ENCODE results near the gene LITAFD. TPM values are rescaled to one million over a fixed set of nuclear protein-coding genes. Genes with fewer than 3 reads are reported as not detected.
A peak's percentile ranks its signal among the peaks of the same experiment; 100 is the strongest.

Gene LITAFD
- total RNA-seq, 1 donor from 2014 or later, result not detected

GRCh38 chr16:8878523-8878911 is 3.6 kb upstream of the LITAFD start:
- FAIRE-seq (no peak), DNase-seq (ENCODE audit: low read depth) (peak; percentile 65)
- Histone ChIP-seq H3K27me3 (ENCODE audit: insufficient read depth, low read length) (no peaks in the 10 kb centered on the region), H2AFZ (ENCODE audit: low read depth, low read length) (no peak overlapping the region), H3K27ac (ENCODE audit: low read depth, low read length) (peak overlapping the region; percentile 52), H3K36me3 (ENCODE audit: insufficient read depth, low read length) (no peaks in the 10 kb centered on the region), H4K20me1 (ENCODE audit: insufficient read depth, low read length) (no peaks in the 10 kb centered on the region), H3K9ac (ENCODE audit: low read length) (peak overlapping the region; percentile 20), H3K4me3 (ENCODE audit: insufficient read depth, low read depth, low read length) (no peak overlapping the region), H3K4me2 (ENCODE audit: low read length) (peak overlapping the region; percentile 69), H3K4me1 (ENCODE audit: insufficient read depth, low read length) (peaks cover 11% of the 10 kb centered on the region), H3K79me2 (ENCODE audit: insufficient read depth, low read length) (no peaks in the 10 kb centered on the region), H3K9me3 (ENCODE audit: insufficient read depth, low read depth, low read length) (no peaks in the 10 kb centered on the region)
- H3K36me3 Mint-ChIP-seq (ENCODE audit: low read depth, unreplicated experiment), result no peaks in the 10 kb centered on the region
- H3K4me1 Mint-ChIP-seq (ENCODE audit: low read depth, unreplicated experiment), result peaks cover 7% of the 10 kb centered on the region
- peak overlapping the region; percentile 69 for H3K27ac Mint-ChIP-seq (ENCODE audit: unreplicated experiment)
- H3K9me3 Mint-ChIP-seq (ENCODE audit: unreplicated experiment), result no peaks in the 10 kb centered on the region
- no peaks in the 10 kb centered on the region for H3K27me3 Mint-ChIP-seq (ENCODE audit: low read depth, unreplicated experiment)
- TF ChIP-seq CTCF (IDR thresholded peaks at IDR 0.05; ENCODE audit: insufficient read depth, low read depth, low read length) (no peak), EZH2 (IDR thresholded peaks at IDR 0.05; ENCODE audit: insufficient read depth, low read length) (no peak)
- peak overlapping the region; percentile 40 for H3K4me3 Mint-ChIP-seq (ENCODE audit: unreplicated experiment)

- Mint-ChIP-seq H3K27me3 (ENCODE audit: low read depth, unreplicated experiment) (no peaks in the 10 kb centered on the region), H3K36me3 (ENCODE audit: low read depth, unreplicated experiment) (peaks cover 5% of the 10 kb centered on the region), H3K4me3 (ENCODE audit: unreplicated experiment) (no peak overlapping the region), H3K4me1 (ENCODE audit: low read depth, unreplicated experiment) (peaks cover 14% of the 10 kb centered on the region), H3K27ac (ENCODE audit: unreplicated experiment) (no peak overlapping the region), H3K9me3 (ENCODE audit: unreplicated experiment) (no peaks in the 10 kb centered on the region)
- Histone ChIP-seq H3K9me3 (ENCODE audit: insufficient read depth, low read depth, low read length) (no peaks in the 10 kb centered on the region), H3K9ac (ENCODE audit: low read length) (no peak overlapping the region), H3K27me3 (ENCODE audit: insufficient read depth, low read length) (no peaks in the 10 kb centered on the region), H3K79me2 (ENCODE audit: insufficient read depth, low read length) (no peaks in the 10 kb centered on the region), H3K36me3 (ENCODE audit: insufficient read depth, low read length) (no peaks in the 10 kb centered on the region), H2AFZ (ENCODE audit: low read depth, low read length) (no peak overlapping the region), H3K4me3 (ENCODE audit: insufficient read depth, low read depth, low read length) (no peak overlapping the region), H3K4me2 (ENCODE audit: low read length) (no peak overlapping the region), H3K4me1 (ENCODE audit: insufficient read depth, low read length) (peaks cover 31% of the 10 kb centered on the region), H4K20me1 (ENCODE audit: insufficient read depth, low read length) (peaks cover 13% of the 10 kb centered on the region), H3K27ac (ENCODE audit: low read depth, low read length) (no peak overlapping the region)
- FAIRE-seq (no peak), DNase-seq (ENCODE audit: low read depth) (no peak)
- TF ChIP-seq EZH2 (IDR thresholded peaks at IDR 0.05; ENCODE audit: insufficient read depth, low read length), result no peak
- TF ChIP-seq CTCF (IDR thresholded peaks at IDR 0.05; ENCODE audit: insufficient read depth, low read depth, low read length), result no peak
Observed at GRCh38 chr16:8880839-8881510, 1.2 kb upstream of the LITAFD start.

GRCh38 chr16:8882725-8883377 is 700 bp downstream of the LITAFD start:
- no peak overlapping the region for H3K9ac ChIP-seq (ENCODE audit: low read length)
- H3K27me3 ChIP-seq (ENCODE audit: insufficient read depth, low read length), result no peaks in the 10 kb centered on the region
- H3K27me3 Mint-ChIP-seq (ENCODE audit: low read depth, unreplicated experiment), result no peaks in the 10 kb centered on the region
- no peaks in the 10 kb centered on the region for H3K9me3 Mint-ChIP-seq (ENCODE audit: unreplicated experiment)
- H3K27ac Mint-ChIP-seq (ENCODE audit: unreplicated experiment), result peak overlapping the region; percentile 47
- peaks cover 42% of the 10 kb centered on the region for H3K4me1 ChIP-seq (ENCODE audit: insufficient read depth, low read length)
- no peak overlapping the region for H3K27ac ChIP-seq (ENCODE audit: low read depth, low read length)
- no peak overlapping the region for H3K4me2 ChIP-seq (ENCODE audit: low read length)
- H3K4me1 Mint-ChIP-seq (ENCODE audit: low read depth, unreplicated experiment), result peaks cover 27% of the 10 kb centered on the region
- peaks cover 11% of the 10 kb centered on the region for H3K36me3 Mint-ChIP-seq (ENCODE audit: low read depth, unreplicated experiment)
- FAIRE-seq, result no peak
- no peak overlapping the region for H3K4me3 Mint-ChIP-seq (ENCODE audit: unreplicated experiment)
- H3K9me3 ChIP-seq (ENCODE audit: insufficient read depth, low read depth, low read length), result no peaks in the 10 kb centered on the region
- peaks cover 31% of the 10 kb centered on the region for H4K20me1 ChIP-seq (ENCODE audit: insufficient read depth, low read length)
- DNase-seq (ENCODE audit: low read depth), result no peak
- TF ChIP-seq EZH2 (IDR thresholded peaks at IDR 0.05; ENCODE audit: insufficient read depth, low read length), result no peak
- TF ChIP-seq CTCF (IDR thresholded peaks at IDR 0.05; ENCODE audit: insufficient read depth, low read depth, low read length), result no peak
- H2AFZ ChIP-seq (ENCODE audit: low read depth, low read length), result no peak overlapping the region
- no peaks in the 10 kb centered on the region for H3K79me2 ChIP-seq (ENCODE audit: insufficient read depth, low read length)
- no peak overlapping the region for H3K4me3 ChIP-seq (ENCODE audit: insufficient read depth, low read depth, low read length)
- H3K36me3 ChIP-seq (ENCODE audit: insufficient read depth, low read length), result no peaks in the 10 kb centered on the region

Measured in astrocyte (in vitro differentiated cells and primary cell).